HepG2 (cell line): ENCODE measurements around the gene TEKT5. TPM values are rescaled to one million over a fixed set of nuclear protein-coding genes. Genes with fewer than 3 reads are reported as not detected.
A peak's percentile ranks its signal among the peaks of the same experiment; 100 is the strongest.

Experiments
- HNRNPK ChIP-seq: fragments of 200-400 bp; formaldehyde crosslinking; IDR thresholded peaks from 2 replicates; pipeline ENCODE4 v1.6.1; 2018; ENCODE audit warnings: low read length, low read depth, moderate library complexity, mild to moderate bottlenecking; ENCODE audit not compliant: poor library complexity, severe bottlenecking
- MIXL1 ChIP-seq: IDR thresholded peaks from 2 replicates; pipeline ENCODE4 v1.6.1; 2016
- ZNF564 ChIP-seq: sonication (generic); formaldehyde crosslinking; IDR thresholded peaks from 2 replicates; pipeline ENCODE4 v1.8.1; 2023; ENCODE audit warnings: mild to moderate bottlenecking, missing genetic modification reagents
- ZNF790 ChIP-seq: sonication (generic); formaldehyde crosslinking; IDR thresholded peaks from 2 replicates; pipeline ENCODE4 v1.8.0; 2022; ENCODE audit warnings: missing genetic modification reagents, mild to moderate bottlenecking, borderline replicate concordance
- ZNF883 ChIP-seq: sonication (generic); formaldehyde crosslinking; IDR thresholded peaks from 2 replicates; pipeline ENCODE4 v1.5.1; 2020; ENCODE audit warnings: mild to moderate bottlenecking, missing genetic modification reagents; ENCODE audit errors: not compliant biosample characterization
- polyA plus RNA-seq, 8 experiments: library from polyadenylated mRNA; depleted of rRNA in 3 of 8; stranded (reverse) in 7 of 8; unstranded in 1 of 8; fragments of >200 nt; fragmentation: Illumina TruSeq in 4 of 8; extraction: Trizol in 4 of 8; gene quantifications; 2 replicates each; pipeline versions ENCODE4 v1.2.1 to v1.2.3, GENCODE V29; 2011 to 2016; ENCODE audit warnings: low read depth in 4 of 8, missing spikeins in 1 of 8, mixed read lengths in 1 of 8; ENCODE audit not compliant: insufficient read depth in 1 of 8
- total RNA-seq, 5 experiments: library from RNA; depleted of rRNA; stranded (reverse); fragments of >200 nt; fragmentation: Illumina TruSeq; extraction: Trizol; gene quantifications; 2 replicates each; pipeline ENCODE4 v1.2.3, GENCODE V29; 2016; ENCODE audit warnings: low read depth in 1 of 5
- TF ChIP-seq, protein P1 (sequence below): sonication (generic); formaldehyde crosslinking; IDR thresholded peaks from 2 replicates; pipeline ENCODE4 v1.4.0; 2020; ENCODE audit warnings: missing genetic modification reagents
- TF ChIP-seq, protein P2 (sequence below): sonication (generic); formaldehyde crosslinking; IDR thresholded peaks from 2 replicates; pipeline ENCODE4 v1.4.0; 2020; ENCODE audit warnings: mild to moderate bottlenecking, missing genetic modification reagents
- TF ChIP-seq, protein P3 (sequence below): sonication (generic); formaldehyde crosslinking; IDR thresholded peaks from 2 replicates; pipeline ENCODE4 v1.4.0; 2020; ENCODE audit warnings: mild to moderate bottlenecking, missing genetic modification reagents
- TF ChIP-seq, protein P4 (sequence below): sonication (generic); formaldehyde crosslinking; IDR thresholded peaks from 2 replicates; pipeline ENCODE4 v1.4.0; 2020; ENCODE audit warnings: mild to moderate bottlenecking, missing genetic modification reagents

Gene TEKT5
- total and polyA plus RNA-seq, 2 of the 13 experiments (the other 11 are each of a cell fraction or from before 2014, with no cell fraction given): 0.16 TPM; not detected in 1

DNA sequence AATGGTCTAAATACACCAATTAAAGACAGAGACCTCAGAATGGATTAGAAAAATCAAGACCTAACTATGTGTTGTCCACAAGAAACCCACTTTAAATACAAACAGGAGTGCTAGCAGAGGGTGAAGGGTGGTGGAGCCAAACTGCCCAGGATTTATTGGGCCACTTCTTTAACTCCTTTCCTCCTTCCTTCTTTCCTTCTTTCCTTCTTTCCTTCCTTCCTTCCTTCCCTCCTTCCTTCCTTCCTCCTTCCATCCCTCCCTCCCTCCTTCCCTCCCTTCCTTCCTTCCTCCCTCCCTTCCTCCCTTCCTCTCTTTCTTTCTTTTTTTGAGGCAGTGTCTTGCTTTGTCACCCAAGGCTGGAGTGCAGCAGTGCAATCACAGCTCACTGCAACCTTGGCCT lies 80.0 kb downstream of the TEKT5 start (continued):
- TF ChIP-seq ZNF883 (CRISPR knock-in tag) (no peak), HNRNPK (peak; percentile 63), ZNF790 (no peak), MIXL1 (no peak), ZNF564 (CRISPR knock-in tag) (no peak)
- TF ChIP-seq, protein P1, sequence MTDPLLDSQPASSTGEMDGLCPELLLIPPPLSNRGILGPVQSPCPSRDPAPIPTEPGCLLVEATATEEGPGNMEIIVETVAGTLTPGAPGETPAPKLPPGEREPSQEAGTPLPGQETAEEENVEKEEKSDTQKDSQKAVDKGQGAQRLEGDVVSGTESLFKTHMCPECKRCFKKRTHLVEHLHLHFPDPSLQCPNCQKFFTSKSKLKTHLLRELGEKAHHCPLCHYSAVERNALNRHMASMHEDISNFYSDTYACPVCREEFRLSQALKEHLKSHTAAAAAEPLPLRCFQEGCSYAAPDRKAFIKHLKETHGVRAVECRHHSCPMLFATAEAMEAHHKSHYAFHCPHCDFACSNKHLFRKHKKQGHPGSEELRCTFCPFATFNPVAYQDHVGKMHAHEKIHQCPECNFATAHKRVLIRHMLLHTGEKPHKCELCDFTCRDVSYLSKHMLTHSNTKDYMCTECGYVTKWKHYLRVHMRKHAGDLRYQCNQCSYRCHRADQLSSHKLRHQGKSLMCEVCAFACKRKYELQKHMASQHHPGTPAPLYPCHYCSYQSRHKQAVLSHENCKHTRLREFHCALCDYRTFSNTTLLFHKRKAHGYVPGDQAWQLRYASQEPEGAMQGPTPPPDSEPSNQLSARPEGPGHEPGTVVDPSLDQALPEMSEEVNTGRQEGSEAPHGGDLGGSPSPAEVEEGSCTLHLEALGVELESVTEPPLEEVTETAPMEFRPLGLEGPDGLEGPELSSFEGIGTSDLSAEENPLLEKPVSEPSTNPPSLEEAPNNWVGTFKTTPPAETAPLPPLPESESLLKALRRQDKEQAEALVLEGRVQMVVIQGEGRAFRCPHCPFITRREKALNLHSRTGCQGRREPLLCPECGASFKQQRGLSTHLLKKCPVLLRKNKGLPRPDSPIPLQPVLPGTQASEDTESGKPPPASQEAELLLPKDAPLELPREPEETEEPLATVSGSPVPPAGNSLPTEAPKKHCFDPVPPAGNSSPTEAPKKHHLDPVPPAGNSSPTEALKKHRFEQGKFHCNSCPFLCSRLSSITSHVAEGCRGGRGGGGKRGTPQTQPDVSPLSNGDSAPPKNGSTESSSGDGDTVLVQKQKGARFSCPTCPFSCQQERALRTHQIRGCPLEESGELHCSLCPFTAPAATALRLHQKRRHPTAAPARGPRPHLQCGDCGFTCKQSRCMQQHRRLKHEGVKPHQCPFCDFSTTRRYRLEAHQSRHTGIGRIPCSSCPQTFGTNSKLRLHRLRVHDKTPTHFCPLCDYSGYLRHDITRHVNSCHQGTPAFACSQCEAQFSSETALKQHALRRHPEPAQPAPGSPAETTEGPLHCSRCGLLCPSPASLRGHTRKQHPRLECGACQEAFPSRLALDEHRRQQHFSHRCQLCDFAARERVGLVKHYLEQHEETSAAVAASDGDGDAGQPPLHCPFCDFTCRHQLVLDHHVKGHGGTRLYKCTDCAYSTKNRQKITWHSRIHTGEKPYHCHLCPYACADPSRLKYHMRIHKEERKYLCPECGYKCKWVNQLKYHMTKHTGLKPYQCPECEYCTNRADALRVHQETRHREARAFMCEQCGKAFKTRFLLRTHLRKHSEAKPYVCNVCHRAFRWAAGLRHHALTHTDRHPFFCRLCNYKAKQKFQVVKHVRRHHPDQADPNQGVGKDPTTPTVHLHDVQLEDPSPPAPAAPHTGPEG: no peak
- TF ChIP-seq, protein P2, sequence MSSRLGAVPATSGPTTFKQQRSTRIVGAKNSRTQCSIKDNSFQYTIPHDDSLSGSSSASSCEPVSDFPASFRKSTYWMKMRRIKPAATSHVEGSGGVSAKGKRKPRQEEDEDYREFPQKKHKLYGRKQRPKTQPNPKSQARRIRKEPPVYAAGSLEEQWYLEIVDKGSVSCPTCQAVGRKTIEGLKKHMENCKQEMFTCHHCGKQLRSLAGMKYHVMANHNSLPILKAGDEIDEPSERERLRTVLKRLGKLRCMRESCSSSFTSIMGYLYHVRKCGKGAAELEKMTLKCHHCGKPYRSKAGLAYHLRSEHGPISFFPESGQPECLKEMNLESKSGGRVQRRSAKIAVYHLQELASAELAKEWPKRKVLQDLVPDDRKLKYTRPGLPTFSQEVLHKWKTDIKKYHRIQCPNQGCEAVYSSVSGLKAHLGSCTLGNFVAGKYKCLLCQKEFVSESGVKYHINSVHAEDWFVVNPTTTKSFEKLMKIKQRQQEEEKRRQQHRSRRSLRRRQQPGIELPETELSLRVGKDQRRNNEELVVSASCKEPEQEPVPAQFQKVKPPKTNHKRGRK: 0 out of 2 replicates have a peak, but pooled peaks have one; percentile 56
- TF ChIP-seq, protein P3, sequence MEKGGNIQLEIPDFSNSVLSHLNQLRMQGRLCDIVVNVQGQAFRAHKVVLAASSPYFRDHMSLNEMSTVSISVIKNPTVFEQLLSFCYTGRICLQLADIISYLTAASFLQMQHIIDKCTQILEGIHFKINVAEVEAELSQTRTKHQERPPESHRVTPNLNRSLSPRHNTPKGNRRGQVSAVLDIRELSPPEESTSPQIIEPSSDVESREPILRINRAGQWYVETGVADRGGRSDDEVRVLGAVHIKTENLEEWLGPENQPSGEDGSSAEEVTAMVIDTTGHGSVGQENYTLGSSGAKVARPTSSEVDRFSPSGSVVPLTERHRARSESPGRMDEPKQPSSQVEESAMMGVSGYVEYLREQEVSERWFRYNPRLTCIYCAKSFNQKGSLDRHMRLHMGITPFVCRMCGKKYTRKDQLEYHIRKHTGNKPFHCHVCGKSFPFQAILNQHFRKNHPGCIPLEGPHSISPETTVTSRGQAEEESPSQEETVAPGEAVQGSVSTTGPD (CRISPR knock-in tag): no peak
- TF ChIP-seq, protein P4, sequence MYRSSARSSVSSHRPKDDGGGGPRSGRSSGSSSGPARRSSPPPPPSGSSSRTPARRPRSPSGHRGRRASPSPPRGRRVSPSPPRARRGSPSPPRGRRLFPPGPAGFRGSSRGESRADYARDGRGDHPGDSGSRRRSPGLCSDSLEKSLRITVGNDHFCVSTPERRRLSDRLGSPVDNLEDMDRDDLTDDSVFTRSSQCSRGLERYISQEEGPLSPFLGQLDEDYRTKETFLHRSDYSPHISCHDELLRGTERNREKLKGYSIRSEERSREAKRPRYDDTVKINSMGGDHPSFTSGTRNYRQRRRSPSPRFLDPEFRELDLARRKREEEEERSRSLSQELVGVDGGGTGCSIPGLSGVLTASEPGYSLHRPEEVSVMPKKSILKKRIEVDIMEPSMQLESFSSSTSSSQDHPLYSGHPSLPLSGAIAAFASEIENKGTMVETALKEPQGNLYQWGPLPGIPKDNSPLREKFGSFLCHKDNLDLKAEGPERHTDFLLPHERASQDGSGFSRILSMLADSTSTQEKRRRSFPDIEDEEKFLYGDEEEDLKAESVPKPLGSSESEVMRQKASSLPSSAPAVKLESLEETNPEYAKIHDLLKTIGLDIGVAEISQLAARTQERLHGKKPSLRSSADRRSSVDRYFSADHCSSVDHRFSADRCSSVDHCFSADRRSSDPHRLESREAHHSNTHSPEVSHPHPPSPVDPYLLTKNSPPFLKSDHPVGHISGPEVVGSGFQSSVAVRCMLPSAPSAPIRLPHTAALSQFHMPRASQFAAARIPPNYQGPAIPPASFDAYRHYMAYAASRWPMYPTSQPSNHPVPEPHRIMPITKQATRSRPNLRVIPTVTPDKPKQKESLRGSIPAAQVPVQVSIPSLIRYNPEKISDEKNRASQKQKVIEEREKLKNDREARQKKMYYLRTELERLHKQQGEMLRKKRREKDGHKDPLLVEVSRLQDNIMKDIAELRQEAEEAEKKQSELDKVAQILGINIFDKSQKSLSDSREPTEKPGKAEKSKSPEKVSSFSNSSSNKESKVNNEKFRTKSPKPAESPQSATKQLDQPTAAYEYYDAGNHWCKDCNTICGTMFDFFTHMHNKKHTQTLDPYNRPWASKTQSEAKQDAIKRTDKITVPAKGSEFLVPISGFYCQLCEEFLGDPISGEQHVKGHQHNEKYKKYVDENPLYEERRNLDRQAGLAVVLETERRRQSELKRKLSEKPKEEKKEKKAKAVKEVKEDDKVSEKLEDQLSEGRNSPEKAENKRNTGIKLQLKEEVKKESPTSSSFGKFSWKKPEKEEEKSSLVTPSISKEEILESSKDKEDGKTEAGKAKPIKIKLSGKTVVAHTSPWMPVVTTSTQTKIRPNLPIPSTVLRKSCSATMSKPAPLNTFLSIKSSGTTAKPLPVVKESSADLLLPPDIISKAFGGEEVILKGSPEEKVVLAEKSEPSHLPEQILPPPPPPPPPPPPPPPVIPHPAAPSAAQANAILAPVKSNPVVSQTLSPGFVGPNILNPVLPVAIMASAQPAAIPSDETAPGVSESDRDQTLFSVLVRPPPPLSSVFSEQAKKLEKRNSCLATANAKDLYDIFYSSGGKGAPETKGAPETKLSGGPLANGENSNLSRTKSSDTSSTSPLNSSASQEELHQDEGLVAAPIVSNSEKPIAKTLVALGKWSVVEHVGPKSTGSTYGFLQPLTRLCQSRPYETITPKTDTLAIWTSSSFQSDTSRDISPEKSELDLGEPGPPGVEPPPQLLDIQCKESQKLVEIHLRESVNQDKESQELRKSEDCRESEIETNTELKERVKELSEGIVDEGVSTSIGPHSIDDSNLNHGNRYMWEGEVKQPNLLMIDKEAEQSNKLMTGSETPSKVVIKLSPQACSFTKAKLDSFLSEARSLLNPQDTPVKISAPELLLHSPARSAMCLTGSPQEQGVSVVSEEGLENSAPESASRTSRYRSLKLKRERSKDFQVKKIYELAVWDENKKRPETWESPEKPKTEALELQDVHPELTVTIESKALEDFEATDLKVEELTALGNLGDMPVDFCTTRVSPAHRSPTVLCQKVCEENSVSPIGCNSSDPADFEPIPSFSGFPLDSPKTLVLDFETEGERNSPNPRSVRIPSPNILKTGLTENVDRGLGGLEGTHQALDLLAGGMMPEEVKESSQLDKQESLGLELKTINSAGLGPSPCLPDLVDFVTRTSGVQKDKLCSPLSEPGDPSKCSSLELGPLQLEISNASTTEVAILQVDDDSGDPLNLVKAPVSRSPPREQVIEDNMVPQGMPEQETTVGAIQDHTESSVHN (CRISPR knock-in tag): no peak
